ENCODE data around the gene SFRP4. TPM values are rescaled to one million over a fixed set of nuclear protein-coding genes. Genes with fewer than 3 reads are reported as not detected.

SFRP4 gene
- polyA plus RNA-seq, 1 of the 3 experiments (the other 2 are of a cell fraction), result not detected

DNA sequence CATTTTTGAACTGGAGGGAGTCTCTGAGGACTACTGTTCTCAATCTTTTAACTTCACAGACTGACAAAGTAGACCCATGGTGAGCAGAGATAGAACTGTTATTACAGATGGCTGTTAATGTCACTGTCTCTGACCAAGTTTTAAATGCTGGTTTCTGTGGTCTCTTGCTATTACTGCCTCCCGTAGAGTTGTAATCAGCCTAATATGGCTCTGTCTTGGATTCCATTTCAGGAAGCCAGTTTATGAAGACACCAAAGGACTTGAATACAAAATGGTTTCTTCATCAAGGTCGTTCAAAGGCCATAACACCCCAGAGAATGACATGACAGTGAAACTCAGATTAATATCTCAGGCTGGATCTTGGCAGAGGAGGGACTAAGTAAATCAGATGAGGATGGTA is 3.9 kb downstream of the SFRP4 start:
- Histone ChIP-seq H3K9me3 (no peaks in the 10 kb centered on the region), H3K36me3 (replicated peaks in 1 of 2; ENCODE audit: control insufficient read depth in 1 of 2, insufficient read depth in 2 of 2, low read length in 1 of 2) (no peaks in the 10 kb centered on the region), H3K4me3 (ENCODE audit: low read depth in 2 of 2, low read length in 1 of 2) (no peak overlapping the region), H3K79me2 (ENCODE audit: insufficient read depth) (no peaks in the 10 kb centered on the region), H3K9ac (no peak overlapping the region), H3K4me1 (ENCODE audit: control insufficient read depth in 1 of 2, insufficient read depth in 2 of 2, low read depth in 1 of 2, low read length in 1 of 2) (peaks cover 0 to 14% of the 10 kb centered on the region in 2 experiments; a peak in 2 of 4 replicates), H4K20me1 (ENCODE audit: insufficient read depth) (no peaks in the 10 kb centered on the region), H3F3A (replicated peaks; ENCODE audit: insufficient read depth) (peaks cover 4% of the 10 kb centered on the region), H2AFZ (ENCODE audit: low read depth) (no peak overlapping the region), H3K27me3 (ENCODE audit: insufficient read depth) (peaks cover 26% of the 10 kb centered on the region; the same call in 1 of the 2 replicates), H3K9me2 (no peaks in the 10 kb centered on the region), H3K27ac (ENCODE audit: low read depth in 2 of 2, low read length in 1 of 2) (no peak overlapping the region), H3K4me2 (no peak overlapping the region)
- POLR2A ChIA-PET, result no interaction called here
- no peak for DNase-seq
- CTCF ChIA-PET, result interaction anchor here (0.8 to 16.2 kb wide), 4 partner anchors 8 to 303 kb away, joined by 3 to 280 read pairs (median 10); partner anchors contain the start of gene EPDR1
- 34% methylated on average over 2 of the region's 2 CpGs for WGBS (ENCODE audit: low lambda C conversion rate)
- TF ChIP-seq FOSL2 (IDR thresholded peaks at IDR 0.05; ENCODE audit: borderline replicate concordance, low read depth) (no peak), SIN3A (IDR thresholded peaks at IDR 0.05; ENCODE audit: borderline replicate concordance, low read depth, low read length) (no peak), REST (IDR thresholded peaks at IDR 0.05; ENCODE audit: low read depth, low read length) (no peak)

- ChIA-PET CTCF (interaction anchor here (0.8 to 11.8 kb wide), 8 partner anchors 9 to 466 kb away, joined by 3 to 280 read pairs (median 4); partner anchors contain the start of genes EPDR1 and SFRP4), POLR2A (no interaction called here)
- H3F3A ChIP-seq (replicated peaks; ENCODE audit: insufficient read depth), result peaks cover 4% of the 10 kb centered on the region
- no peaks in the 10 kb centered on the region for H3K9me3 ChIP-seq
- no peak overlapping the region for H3K4me2 ChIP-seq
- WGBS (ENCODE audit: low lambda C conversion rate), result 61% methylated on average over 1 of the region's 1 CpG
- no peaks in the 10 kb centered on the region for H3K36me3 ChIP-seq (replicated peaks in 1 of 2; ENCODE audit: control insufficient read depth in 1 of 2, insufficient read depth in 2 of 2, low read length in 1 of 2)
- no peaks in the 10 kb centered on the region for H3K27me3 ChIP-seq (ENCODE audit: insufficient read depth)
- H3K4me3 ChIP-seq (ENCODE audit: low read depth in 2 of 2, low read length in 1 of 2), result no peak overlapping the region
- TF ChIP-seq TCF12 (IDR thresholded peaks at IDR 0.05), result no peak
- no peak for TF ChIP-seq REST (IDR thresholded peaks at IDR 0.05; ENCODE audit: low read depth, low read length)
- TF ChIP-seq NRF1 (IDR thresholded peaks at IDR 0.05; ENCODE audit: low read depth, low read length), result no peak
- TF ChIP-seq GABPA (IDR thresholded peaks at IDR 0.05; ENCODE audit: low read depth), result no peak
- TF ChIP-seq, protein P1, sequence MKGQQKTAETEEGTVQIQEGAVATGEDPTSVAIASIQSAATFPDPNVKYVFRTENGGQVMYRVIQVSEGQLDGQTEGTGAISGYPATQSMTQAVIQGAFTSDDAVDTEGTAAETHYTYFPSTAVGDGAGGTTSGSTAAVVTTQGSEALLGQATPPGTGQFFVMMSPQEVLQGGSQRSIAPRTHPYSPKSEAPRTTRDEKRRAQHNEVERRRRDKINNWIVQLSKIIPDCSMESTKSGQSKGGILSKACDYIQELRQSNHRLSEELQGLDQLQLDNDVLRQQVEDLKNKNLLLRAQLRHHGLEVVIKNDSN (IDR thresholded peaks at IDR 0.05; ENCODE audit: borderline replicate concordance, low read depth), result no peak
- no peak for TF ChIP-seq JUND (IDR thresholded peaks at IDR 0.05)
- no peak for TF ChIP-seq CHD2 (IDR thresholded peaks at IDR 0.05; ENCODE audit: low read length, partially characterized antibody)
- no peak for TF ChIP-seq FOXJ3 (CRISPR knock-in tag; IDR thresholded peaks at IDR 0.05)
- no peak for TF ChIP-seq RFX5 (IDR thresholded peaks at IDR 0.05; ENCODE audit: low read length)
- TF ChIP-seq NFIC (IDR thresholded peaks at IDR 0.05; ENCODE audit: borderline replicate concordance), result no peak
- no peak for TF ChIP-seq ELF1 (IDR thresholded peaks at IDR 0.05)
- TF ChIP-seq RXRA (IDR thresholded peaks at IDR 0.05; ENCODE audit: borderline replicate concordance, low read depth), result no peak
- H3K4me1 ChIP-seq (ENCODE audit: control insufficient read depth in 1 of 2, insufficient read depth in 2 of 2, low read depth in 1 of 2, low read length in 1 of 2), result no peaks in the 10 kb centered on the region; a peak in 1 of 4 replicates
- H3K9ac ChIP-seq, result no peak overlapping the region
- no peak for DNase-seq
- H3K27ac ChIP-seq (ENCODE audit: low read depth in 2 of 2, low read length in 1 of 2), result no peak overlapping the region; a peak in 2 of 4 replicates
- H2AFZ ChIP-seq (ENCODE audit: low read depth), result no peak overlapping the region
- H3K9me2 ChIP-seq, result no peaks in the 10 kb centered on the region
- H3K79me2 ChIP-seq (ENCODE audit: insufficient read depth), result no peaks in the 10 kb centered on the region
- no peaks in the 10 kb centered on the region for H4K20me1 ChIP-seq (ENCODE audit: insufficient read depth)
Measured at GRCh38 chr7:37908221-37908788, 8.3 kb downstream of the SFRP4 start.

All from SK-N-SH (cell line).